G401 (cell line): Measurements from ENCODE around the gene FAM222B. TPM values are rescaled to one million over a fixed set of nuclear protein-coding genes. Genes with fewer than 3 reads are reported as not detected.
A peak's percentile ranks its signal among the peaks of the same experiment; 100 is the strongest.
"Not testable (repeated sequence)": the region's sequence is repeated elsewhere in the genome, so short reads cannot be mapped to it uniquely, and the experiment has no call there.

Source experiments
- DNase-seq: peaks from one replicate; pipeline ENCODE4 v3.0.0-alpha.2; 2015; ENCODE audit warnings: low spot score
- in situ Hi-C: cut with HindIII; loops from 2 replicates; pipeline ENCODE4 v1.10.0; 2016; ENCODE audit warnings: low sequenced_read_pairs, mixed read lengths
- total RNA-seq: library from RNA; depleted of rRNA; stranded (reverse); fragments of >200 nt; shearing (Covaris generic); gene quantifications from 2 replicates; pipeline ENCODE4 v1.2.3, GENCODE V29; 2014

FAM222B gene
- total RNA-seq, 1 experiment from 2014 or later, result 8.0 TPM

DNA sequence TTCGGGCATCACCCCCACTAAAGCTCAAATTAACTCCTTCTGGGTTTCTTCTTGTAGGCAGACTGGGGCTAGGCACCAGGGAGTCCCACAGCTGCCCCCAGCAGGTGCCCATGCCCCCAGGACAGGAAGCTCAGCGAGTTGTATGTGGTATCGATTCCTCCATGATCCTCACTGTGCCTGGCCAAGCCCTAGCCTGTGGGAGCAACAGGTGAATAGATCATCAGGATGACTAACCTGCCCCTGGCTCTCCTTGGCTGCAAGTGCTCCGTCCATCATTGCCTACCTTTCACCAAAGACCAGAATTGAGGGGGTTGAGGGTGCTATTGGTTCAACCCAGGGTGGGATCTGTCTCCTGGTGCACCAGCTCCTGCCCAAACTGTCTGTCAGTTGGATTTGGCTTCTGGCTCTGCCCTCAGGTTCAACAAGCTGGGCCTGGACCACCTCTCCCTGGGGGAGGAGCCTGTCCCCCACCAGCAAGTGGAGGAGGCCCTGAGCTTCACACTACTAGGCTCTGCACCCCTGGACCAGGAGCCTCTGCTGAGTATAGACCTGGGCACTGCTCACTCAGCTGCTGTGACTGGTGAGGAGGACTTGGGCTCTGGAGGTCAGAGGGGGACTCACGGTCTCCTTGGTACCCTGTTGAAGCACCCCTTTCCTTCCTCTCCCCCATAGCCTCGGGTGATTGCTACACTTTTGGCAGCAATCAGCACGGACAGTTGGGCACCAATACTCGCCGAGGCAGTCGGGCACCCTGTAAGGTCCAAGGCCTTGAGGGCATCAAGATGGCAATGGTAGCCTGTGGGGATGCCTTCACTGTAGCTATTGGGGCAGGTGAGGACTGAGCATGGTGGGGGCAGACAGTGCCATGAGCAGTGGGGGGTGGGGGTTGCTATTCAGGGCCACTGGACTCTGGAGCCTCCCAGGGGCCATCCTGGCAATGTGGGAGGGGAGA, 101.9 kb downstream of the FAM222B start:
- DNase-seq, result no peak

DNA sequence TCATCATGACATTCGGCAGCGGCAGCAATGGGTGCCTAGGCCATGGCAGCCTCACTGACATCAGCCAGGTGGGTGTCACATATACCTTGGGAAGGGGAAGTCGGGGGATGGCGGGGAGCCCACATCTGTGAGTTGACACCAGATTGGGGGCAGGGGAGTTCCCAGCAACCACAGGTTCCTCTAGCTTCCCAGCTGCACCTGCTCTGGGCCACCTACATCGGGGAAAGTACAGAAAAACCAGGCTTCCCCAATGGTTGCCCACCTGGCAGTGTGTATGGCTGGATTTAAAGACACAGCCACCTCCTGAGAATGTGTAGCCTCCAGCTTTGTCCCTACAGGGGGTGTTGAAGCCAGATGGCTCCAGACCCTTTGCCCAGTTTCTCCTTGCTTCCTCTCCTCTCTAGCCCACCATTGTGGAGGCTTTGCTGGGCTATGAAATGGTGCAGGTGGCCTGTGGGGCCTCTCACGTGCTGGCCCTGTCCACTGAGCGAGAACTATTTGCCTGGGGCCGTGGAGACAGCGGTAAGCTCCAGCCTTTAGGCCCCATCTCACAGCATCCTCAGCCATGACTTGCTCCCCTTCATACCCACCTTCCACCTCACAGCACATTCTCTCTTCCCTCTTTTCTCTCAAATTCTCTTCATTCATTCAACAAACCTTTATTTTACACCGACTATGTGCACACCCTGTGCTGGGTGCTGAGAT, 103.8 kb downstream of the FAM222B start:
- no peak for DNase-seq
- in situ Hi-C loops, result no loop called here

More for the DNA sequence above, 101.9 kb downstream of the FAM222B start:
- in situ Hi-C loops, result no loop called here

DNA sequence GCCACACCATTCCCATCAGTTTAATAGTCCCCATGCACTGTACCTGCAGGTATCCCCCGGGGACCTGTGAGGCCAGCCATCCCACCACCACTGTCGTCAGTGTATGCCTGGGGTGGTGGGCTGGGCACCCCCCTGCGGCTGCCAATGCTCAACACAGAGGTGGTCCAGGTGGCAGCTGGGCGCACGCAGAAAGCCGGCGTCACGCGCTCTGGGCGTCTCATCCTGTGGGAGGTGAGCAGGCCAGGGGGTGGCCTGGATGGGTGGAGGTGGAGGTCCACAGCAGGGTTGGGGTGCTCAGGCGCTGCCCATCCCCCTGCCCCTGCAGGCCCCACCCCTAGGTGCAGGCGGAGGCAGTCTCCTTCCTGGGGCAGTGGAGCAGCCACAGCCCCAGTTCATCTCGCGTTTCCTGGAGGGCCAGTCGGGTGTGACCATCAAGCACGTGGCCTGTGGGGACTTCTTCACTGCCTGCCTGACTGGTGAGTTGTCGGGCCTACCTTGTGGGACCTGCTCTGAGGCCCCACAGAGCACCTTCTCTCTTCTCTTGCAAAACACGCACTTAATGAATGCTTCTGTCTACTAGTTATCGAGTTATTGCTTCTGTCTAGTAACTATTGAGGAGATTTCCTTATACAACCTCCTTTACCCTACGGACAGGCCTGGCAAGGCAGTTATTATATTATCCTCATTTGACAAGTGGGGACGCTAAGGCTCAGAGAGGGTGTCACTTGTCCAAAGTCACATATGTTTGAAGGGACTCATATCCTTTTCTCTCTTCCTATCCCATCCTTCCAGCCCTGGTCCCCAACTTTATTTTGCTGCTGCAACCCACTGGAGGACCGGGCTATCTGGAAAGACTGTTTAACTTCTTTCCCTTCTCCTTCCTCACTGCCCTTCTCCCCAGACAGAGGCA, 104.6 kb downstream of the FAM222B start:
- in situ Hi-C loops, result no loop called here
- DNase-seq, result no peak

DNA sequence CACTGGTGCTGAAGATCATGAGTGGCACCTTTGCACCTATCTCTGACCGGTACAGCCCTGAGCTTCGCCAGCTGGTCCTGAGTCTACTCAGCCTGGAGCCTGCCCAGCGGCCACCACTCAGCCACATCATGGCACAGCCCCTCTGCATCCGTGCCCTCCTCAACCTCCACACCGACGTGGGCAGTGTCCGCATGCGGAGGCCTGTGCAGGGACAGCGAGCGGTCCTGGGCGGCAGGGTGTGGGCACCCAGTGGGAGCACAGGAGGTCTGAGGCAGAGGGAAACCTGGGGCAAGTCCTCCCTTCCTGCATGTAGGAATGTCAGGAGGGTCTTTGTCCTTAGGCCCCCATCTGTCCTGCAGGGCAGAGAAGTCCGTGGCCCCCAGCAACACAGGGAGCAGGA, 105.3 kb downstream of the FAM222B start:
- in situ Hi-C loops, result no loop called here
- DNase-seq, result no peak

DNA sequence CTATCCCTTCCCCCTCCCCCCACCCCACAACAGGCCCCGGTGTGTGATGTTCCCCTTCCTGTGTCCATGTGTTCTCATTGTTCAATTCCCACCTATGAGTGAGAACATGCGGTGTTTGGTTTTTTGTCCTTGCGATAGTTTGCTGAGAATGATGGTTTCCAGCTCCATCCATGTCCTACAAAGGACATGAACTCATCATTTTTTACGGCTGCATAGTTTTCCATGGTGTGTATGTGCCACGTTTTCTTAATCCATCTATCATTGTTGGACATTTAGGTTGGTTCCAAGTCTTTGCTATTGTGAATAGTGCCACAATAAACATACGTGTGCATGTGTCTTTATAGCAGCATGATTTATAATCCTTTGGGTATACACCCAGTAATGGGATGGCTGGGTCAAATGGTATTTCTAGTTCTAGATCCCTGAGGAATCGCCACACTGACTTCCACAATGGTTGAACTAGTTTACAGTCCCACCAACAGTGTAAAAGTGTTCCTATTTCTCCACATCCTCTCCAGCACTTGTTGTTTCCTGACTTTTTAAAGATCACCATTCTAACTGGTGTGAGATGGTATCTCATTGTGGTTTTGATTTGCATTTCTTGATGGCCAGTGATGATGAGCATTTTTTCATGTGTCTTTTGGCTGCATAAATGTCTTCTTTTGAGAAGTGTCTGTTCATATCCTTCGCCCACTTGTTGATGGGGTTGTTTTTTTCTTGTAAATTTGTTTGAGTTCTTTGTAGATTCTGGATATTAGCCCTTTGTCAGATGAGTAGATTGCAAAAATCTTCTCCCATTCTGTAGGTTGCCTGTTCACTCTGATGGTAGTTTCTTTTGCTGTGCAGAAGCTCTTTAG, 106.4 kb downstream of the FAM222B start:
- DNase-seq, in situ Hi-C loops: not testable (repeated sequence)

DNA sequence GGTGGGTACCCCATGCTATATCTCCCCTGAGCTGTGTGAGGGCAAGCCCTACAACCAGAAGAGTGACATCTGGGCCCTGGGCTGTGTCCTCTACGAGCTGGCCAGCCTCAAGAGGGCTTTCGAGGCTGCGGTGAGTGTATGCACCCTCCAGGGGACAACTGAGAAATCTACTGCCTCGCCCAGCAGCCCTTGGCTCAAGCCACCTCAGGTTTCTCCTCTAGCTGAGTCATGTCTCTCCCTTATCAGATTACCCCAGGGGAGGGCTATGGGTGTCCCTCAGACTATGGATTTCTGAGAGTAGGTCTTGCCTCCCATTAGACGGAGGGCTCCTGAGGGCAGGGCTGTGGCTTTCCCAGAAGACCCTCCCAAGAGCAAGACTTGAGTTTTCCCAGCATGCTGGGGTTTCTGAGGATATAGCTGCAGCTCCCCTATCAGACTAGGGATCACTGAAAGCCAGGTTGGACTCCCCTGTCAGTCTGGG, 107.3 kb downstream of the FAM222B start:
- in situ Hi-C loops, result no loop called here
- no peak for DNase-seq

DNA sequence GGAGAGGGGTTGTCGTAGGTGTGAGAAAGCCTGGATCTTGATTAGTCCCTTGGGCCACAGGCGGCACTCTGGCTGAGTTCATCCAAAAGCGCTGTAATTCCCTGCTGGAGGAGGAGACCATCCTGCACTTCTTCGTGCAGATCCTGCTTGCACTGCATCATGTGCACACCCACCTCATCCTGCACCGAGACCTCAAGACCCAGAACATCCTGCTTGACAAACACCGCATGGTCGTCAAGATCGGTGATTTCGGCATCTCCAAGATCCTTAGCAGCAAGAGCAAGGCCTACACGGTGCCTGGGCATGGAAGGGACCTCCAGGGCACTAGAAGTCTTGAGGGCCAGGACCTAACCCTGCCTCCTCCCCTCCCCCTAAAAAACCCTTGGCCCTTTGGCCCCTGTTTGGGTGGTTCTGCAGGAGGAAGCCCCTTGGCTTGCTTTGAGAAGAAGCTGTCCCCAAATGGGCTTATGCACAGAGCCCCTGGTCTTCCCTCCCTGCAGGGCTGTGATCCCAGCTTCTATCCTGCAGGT, 107.8 kb downstream of the FAM222B start:
- in situ Hi-C loops, result no loop called here
- DNase-seq, result no peak

DNA sequence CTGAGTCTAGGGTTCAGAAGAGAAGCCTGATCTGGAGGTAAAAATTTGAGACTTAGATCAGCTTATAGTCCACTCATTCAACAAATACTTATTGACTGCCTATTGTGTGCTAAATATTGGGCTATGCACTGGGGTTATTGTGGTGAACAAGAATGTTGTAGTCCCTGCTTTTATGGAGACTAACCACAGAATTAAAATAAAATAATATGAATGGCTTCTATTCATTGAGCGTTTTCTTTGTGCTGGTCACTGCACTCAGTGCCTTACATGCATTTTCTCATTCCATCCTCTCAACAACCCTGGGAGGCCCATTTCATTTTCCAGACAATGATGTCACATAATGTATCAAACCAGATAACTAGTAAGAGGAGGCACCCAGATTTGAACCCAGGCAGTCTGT, 109.2 kb downstream of the FAM222B start:
- no peak for DNase-seq
- in situ Hi-C loops, result no loop called here

DNA sequence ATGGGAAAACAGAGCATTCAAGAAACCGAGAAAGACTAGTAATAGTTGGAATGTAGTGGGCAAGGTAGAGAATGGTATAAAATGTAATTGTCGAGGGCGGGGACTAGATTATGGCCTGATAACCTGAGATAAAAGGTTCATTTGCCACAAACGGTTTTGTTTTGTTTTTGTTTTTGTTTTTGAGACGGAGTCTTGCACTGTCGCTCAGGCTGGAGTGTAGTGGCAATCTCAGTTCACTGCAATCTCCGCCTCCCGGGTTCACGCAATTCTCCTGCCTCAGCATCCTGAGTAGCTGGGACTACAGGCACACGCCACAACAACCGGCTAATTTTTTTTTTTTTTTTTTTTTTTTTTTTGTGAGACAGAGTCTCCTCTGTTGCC, 112.7 kb downstream of the FAM222B start:
- in situ Hi-C loops, result no loop called here
- DNase-seq, result no peak

DNA sequence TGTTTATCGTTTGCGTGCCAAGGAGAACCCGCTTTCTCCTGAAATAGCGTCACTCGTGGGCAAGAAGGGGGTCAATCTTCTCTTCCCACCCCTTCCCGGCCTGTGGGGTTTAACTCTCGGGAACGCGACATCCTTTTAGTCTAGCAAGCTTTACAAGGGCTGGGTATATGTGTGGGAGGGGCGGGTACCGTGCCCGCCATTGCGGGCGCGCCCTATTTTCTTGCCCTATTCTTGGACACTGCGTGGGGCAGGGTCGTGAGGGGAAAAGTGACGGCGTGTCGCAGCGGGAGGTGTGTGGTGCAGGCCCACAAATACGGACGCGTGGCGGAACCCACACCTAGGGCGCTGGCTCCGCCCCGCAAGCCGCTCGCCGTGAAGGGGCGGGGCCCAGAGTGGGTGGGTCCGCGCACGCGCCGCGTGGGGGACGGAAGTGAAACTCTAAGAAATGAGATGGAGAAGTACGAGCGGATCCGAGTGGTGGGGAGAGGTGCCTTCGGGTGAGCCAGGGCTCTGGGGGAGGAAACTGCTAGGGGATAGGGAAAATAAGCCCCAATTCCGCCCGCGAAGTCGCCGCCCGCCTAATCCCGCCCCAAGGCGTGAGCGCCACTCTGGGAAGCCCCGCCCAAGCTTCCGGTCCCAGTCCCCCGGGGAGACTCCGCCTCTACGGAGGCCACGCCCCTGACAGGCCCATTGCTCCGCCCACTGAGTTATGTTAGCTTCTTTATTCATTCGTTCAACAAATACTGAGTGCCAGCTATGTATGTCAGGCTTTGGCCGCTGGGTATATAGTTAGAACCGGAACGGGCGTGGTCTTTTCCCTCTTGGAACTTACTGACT, 114.0 kb downstream of the FAM222B start, which contains the start of gene NEK8:
TSS of gene NEK8 (plus strand) at position 425 of the 837 bp plus-strand sequence. CDS start at position 451, 26 bp downstream.
- in situ Hi-C loops, result no loop called here
- peak; percentile 89 for DNase-seq

DNA sequence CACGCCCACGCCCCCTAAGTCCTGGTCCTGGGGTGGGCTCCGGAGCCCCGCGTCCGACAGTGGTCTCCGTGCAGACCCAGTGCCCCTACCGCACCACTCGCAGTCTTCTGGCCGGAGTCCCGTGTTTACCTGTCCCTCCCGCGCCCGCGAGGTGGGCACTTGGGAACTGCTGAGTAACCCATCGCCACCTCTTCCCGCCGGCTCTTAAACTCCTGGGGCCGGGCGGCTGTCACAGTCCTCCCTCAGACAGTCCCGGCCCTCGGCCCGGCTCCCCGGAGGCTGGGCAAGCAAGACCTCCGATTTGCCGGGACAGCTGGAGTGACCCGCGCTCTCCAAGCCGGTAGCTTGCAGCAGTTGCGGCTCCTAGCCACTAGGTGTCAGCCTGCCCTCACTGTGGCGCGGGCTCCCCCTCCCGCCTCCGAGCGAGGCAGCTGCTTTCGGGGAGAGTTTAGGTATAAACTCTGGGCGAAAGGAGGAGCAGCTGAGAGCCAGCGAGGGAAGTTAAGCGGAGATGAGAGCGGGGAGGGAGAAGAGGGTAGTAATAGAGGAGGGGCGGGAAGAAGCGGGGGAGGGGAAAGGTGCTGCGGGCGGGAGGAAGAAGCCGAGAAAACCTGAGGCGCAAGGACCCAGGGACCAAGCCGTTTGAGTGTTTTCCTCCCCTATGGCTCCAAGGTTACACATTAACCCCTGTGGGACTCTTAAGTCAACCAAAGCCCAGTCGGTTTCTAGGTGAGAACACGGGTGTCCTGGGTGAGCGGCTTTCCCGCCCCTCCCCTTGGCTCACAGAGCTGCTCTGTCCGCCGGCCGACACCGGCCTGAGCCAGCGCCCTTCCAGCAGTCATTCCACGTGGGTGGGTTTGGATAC, 115.7 kb downstream of the FAM222B start:
- peak; percentile 91 for DNase-seq

DNA sequence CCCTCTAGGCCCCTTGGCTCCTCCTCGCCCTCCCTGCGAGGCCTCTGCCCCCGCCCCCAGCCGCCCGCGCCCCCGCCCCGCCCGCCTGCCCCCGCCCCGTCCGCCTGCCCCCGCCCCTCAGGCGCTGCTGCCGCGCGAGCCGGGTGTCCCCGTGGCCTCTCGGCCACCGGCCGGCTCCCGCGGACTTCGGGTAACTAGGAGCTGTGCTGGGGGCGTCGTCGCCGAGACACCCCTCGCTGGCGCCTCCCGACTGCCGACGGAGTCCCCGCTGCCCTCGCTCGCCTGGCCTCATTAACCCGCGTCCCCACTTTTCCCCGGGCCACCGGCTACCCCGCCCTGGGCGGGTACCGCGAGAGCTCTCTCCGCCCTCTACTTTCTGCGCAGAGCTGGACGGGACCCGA, 116.4 kb downstream of the FAM222B start, which contains the start of gene TLCD1:
TSS of gene TLCD1 (minus strand) at position 8 of the 401 bp plus-strand sequence. CDS start 136 bp downstream, outside the sequence.
- in situ Hi-C loops, result no loop called here
- DNase-seq, result peak; percentile 35

More for the DNA sequence above, 115.7 kb downstream of the FAM222B start:
- in situ Hi-C loops, result no loop called here

DNA sequence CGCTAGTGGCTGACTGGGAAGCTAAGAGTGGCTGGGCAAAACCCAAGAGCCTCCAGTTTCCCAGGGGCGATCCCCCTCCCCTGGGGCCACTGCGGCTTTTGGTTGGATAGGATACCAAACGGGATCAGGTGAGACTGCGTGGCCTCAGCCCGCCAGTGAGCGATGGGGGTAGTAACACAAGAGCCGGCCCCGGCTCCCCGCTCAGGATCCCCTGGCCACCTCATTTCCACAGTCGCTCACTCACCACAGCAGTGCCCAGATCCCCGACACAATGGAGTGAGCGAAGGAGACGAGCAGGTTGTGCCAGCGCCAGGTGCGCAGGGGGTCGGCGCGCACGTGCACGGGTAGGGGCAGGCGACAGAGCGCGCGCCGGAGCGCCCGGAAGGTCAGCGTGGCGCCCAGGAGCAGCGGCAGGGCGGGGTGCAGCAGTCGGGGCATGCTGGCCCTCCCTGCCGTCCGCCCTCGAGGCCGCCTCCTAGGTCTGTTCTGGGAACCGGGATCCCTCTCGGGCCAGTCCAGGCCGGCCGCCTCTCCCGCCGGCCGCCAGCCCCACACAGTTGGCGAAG, 116.8 kb downstream of the FAM222B start:
- in situ Hi-C loops, result no loop called here
- peak; percentile 56 for DNase-seq

DNA sequence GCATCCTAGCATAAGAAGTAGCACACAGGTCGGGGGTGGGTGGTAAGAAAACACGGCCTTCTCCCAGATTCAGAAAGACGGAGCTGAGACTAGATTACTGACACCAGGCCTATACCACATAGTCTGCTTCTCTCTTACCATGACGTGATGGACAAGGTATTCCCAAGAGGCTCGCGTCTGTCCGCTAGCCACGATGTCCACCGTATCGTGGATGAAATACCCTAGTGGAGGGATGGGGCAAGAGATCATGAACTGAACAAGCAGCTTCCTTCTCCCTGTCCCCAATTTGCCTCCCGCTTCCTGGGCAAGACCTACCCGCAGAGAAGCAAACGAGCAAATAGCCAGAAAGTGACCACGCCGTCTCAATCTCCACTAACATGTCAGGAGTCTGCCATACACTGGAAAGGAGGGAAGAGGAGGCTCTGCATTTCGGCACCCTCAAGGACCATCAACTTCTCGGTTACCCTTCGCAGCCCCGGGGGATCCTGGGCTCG, 117.4 kb downstream of the FAM222B start:
- peak; percentile 54 for DNase-seq

DNA sequence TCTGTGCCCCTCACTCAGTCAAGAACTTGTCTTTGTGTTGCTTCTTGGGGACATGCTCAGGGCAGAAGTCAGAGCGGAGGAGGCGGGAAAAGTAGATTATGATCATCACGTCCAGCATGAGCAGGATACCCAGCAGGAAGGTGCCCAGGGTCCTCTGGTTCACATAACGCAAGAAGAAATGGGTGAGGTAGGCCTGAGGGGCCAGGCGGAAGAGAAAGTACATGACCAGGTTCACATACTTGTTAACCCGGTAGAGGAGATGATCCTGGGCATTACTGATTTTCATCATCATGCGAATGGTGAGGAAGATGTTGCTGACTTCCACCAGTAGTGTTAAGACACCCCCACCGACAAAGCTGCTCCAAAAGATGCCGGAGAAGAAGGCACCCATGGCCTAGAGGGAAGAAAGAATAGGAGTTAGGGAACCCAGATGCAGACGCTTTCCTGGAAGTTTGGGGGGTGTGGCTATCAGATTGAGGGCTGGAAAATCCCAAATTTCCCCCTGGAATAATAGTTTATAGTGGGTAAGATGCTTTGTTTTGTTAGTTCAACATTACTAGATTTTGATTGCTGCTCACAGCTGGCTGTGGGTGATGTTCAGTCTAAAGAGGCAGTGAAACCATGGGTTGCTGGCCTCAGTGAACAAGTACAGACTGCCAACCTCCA, 118.0 kb downstream of the FAM222B start:
- in situ Hi-C loops, result no loop called here
- peak; percentile 19 for DNase-seq

More for the DNA sequence above, 117.4 kb downstream of the FAM222B start:
- in situ Hi-C loops, result no loop called here
